Fibroblast of upper back skin (primary cell): ENCODE data around the gene DVL1.

Experiments used
- DNase-seq: peaks from one replicate; pipeline ENCODE4 v3.0.0-alpha.2; 2013

The DVL1 gene

GRCh38 chr1:1309251-1310108 is 39.7 kb downstream of the DVL1 start:
- no peak for DNase-seq

GRCh38 chr1:1308756-1309250 is 40.4 kb downstream of the DVL1 start:
- no peak for DNase-seq

- peak; percentile 90 for DNase-seq
Measured at GRCh38 chr1:1307923-1308755, 41.1 kb downstream of the DVL1 start, which contains the start of the genes ACAP3 and PUSL1. TSS of gene ACAP3 (minus strand) at chr1:1307930. CDS start at chr1:1307815, 115 bp downstream. TSS of gene PUSL1 (plus strand) at chr1:1308597. CDS start at chr1:1308644, 47 bp downstream.

GRCh38 chr1:1307261-1307922 is 41.8 kb downstream of the DVL1 start:
- DNase-seq: no peak

GRCh38 chr1:1306661-1307260 is 42.5 kb downstream of the DVL1 start:
- DNase-seq: no peak

GRCh38 chr1:1306070-1306660 is 43.1 kb downstream of the DVL1 start:
- DNase-seq: peak; percentile 25

GRCh38 chr1:1305300-1306069 is 43.7 kb downstream of the DVL1 start:
- peak; percentile 78 for DNase-seq

GRCh38 chr1:1304331-1305299 is 44.6 kb downstream of the DVL1 start:
- peak; percentile 82 for DNase-seq

GRCh38 chr1:1303736-1304135 is 45.5 kb downstream of the DVL1 start:
- no peak for DNase-seq

- DNase-seq: no peak
Measured at GRCh38 chr1:1302951-1303509, 46.2 kb downstream of the DVL1 start.

GRCh38 chr1:1302006-1302430 is 47.2 kb downstream of the DVL1 start:
- DNase-seq: no peak

GRCh38 chr1:1300352-1300739 is 48.9 kb downstream of the DVL1 start:
- no peak for DNase-seq

GRCh38 chr1:1299686-1300351 is 49.4 kb downstream of the DVL1 start:
- no peak for DNase-seq

GRCh38 chr1:1298861-1299685 is 50.1 kb downstream of the DVL1 start:
- no peak for DNase-seq

GRCh38 chr1:1297802-1298424 is 51.3 kb downstream of the DVL1 start:
- DNase-seq: no peak

GRCh38 chr1:1296070-1297061 is 52.9 kb downstream of the DVL1 start:
- DNase-seq: no peak
